ENCODE data around the gene CCDC27. TPM values are rescaled to one million over a fixed set of nuclear protein-coding genes. Genes with fewer than 3 reads are reported as not detected.

Gene CCDC27
- polyA plus RNA-seq, 3 donors: 0.10 to 0.30 (median 0.17) TPM

GRCh38 chr1:3816331-3817137, 64.3 kb downstream of the CCDC27 start:
- DNase-seq (ENCODE audit: low read depth in 3 of 3, low spot score in 2 of 3): no peak

- no peak for DNase-seq (ENCODE audit: low read depth in 3 of 3, low spot score in 2 of 3)
Observed at GRCh38 chr1:3817138-3817740, 65.0 kb downstream of the CCDC27 start.

GRCh38 chr1:3817821-3818597, 65.8 kb downstream of the CCDC27 start:
- no peak for DNase-seq (ENCODE audit: low read depth in 3 of 3, low spot score in 2 of 3)

GRCh38 chr1:3819771-3820200, 67.5 kb downstream of the CCDC27 start:
- DNase-seq (ENCODE audit: low read depth in 3 of 3, low spot score in 2 of 3): no peak

GRCh38 chr1:3820316-3820715, 68.1 kb downstream of the CCDC27 start:
- no peak for DNase-seq (ENCODE audit: low read depth in 3 of 3, low spot score in 2 of 3)

GRCh38 chr1:3821004-3821403, 68.8 kb downstream of the CCDC27 start:
- no peak for DNase-seq (ENCODE audit: low read depth in 3 of 3, low spot score in 2 of 3)

Other genes with a start within 250 kb of the CCDC27 start
- gene MEGF6, start 140.9 kb upstream of the CCDC27 start, polyA plus RNA-seq (ENCODE audit: insufficient read length in 3 of 3): 1 to 10 TPM; 6.4 to 8.1 (median 7.0) TPM
- 10 to 100 TPM; 41.0 to 45.6 (median 41.6) TPM for gene TPRG1L, start 127.4 kb upstream of the CCDC27 start, polyA plus RNA-seq (ENCODE audit: insufficient read length in 3 of 3)
- 10 to 100 TPM; 16.4 to 19.5 (median 17.0) TPM for gene WRAP73, start 102.3 kb upstream of the CCDC27 start, polyA plus RNA-seq (ENCODE audit: insufficient read length in 3 of 3)
- under 1 TPM; 0.35 to 0.45 (median 0.40) TPM for gene TP73, start 99.9 kb upstream of the CCDC27 start, polyA plus RNA-seq (ENCODE audit: insufficient read length in 3 of 3)
- gene SMIM1, start 20.3 kb downstream of the CCDC27 start, polyA plus RNA-seq (ENCODE audit: insufficient read length in 3 of 3): 10 to 100 TPM in 2 of 3 donors, 1 to 10 TPM in 1; 9.8 to 14.6 (median 11.5) TPM
- gene LRRC47, start 44.0 kb downstream of the CCDC27 start, polyA plus RNA-seq (ENCODE audit: insufficient read length in 3 of 3): 10 to 100 TPM; 61.9 to 63.4 (median 62.5) TPM
- gene CEP104, start 104.8 kb downstream of the CCDC27 start, polyA plus RNA-seq (ENCODE audit: insufficient read length in 3 of 3): 10 to 100 TPM; 35.5 to 41.8 (median 37.0) TPM
- 1 to 10 TPM; 6.3 to 8.2 (median 6.4) TPM for gene DFFB, start 105.0 kb downstream of the CCDC27 start, polyA plus RNA-seq (ENCODE audit: insufficient read length in 3 of 3)
- 10 to 100 TPM; 24.9 to 28.6 (median 28.1) TPM for gene C1orf174, start 147.8 kb downstream of the CCDC27 start, polyA plus RNA-seq (ENCODE audit: insufficient read length in 3 of 3)

All from right renal cortex interstitium (tissue), 3 donors.